AG09309 (cell line): ENCODE results near the gene KRT71.
"Not testable (repeated sequence)": the region's sequence is repeated elsewhere in the genome, so short reads cannot be mapped to it uniquely, and the experiment has no call there.

ENCODE experiments used
- DNase-seq: peaks from one replicate; pipeline ENCODE4 v3.0.0-alpha.2; 2010; ENCODE audit warnings: low read depth
- H3K4me3 ChIP-seq: 2 replicates; pipeline ENCODE4 v1.5.1; 2011; ENCODE audit warnings: mild to moderate bottlenecking, low read depth, low read length, moderate library complexity; ENCODE audit not compliant: control insufficient read depth
- TF ChIP-seq, protein P1 (sequence below): IDR thresholded peaks from 2 replicates; pipeline ENCODE4 v1.5.1; 2011; ENCODE audit warnings: mild to moderate bottlenecking, low read depth, low read length, inconsistent platforms; ENCODE audit not compliant: insufficient read depth, control insufficient read depth; ENCODE audit errors: missing control alignments

The KRT71 gene

DNA sequence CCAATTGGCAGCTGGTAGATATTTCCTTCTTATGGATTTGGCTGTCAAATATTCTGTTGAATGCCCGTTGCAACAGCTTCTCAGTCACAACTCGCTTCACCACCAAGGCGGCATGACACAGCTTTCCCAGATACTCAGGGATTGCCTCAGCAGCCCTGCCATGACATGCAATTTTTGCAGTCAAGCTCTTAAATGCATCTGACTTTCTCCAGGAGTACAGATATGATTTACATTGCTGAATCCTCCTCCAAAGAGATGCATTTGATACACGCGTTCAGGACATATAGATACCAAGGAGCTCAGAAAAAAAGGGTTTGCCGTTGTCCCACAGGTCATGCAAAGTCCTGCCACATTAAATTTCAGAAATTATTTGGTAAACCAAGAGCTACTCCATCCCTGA is 39.2 kb downstream of the KRT71 start:
- no peak for DNase-seq
- no peak overlapping the region for H3K4me3 ChIP-seq
- TF ChIP-seq, protein P1, sequence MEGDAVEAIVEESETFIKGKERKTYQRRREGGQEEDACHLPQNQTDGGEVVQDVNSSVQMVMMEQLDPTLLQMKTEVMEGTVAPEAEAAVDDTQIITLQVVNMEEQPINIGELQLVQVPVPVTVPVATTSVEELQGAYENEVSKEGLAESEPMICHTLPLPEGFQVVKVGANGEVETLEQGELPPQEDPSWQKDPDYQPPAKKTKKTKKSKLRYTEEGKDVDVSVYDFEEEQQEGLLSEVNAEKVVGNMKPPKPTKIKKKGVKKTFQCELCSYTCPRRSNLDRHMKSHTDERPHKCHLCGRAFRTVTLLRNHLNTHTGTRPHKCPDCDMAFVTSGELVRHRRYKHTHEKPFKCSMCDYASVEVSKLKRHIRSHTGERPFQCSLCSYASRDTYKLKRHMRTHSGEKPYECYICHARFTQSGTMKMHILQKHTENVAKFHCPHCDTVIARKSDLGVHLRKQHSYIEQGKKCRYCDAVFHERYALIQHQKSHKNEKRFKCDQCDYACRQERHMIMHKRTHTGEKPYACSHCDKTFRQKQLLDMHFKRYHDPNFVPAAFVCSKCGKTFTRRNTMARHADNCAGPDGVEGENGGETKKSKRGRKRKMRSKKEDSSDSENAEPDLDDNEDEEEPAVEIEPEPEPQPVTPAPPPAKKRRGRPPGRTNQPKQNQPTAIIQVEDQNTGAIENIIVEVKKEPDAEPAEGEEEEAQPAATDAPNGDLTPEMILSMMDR: no peak

DNA sequence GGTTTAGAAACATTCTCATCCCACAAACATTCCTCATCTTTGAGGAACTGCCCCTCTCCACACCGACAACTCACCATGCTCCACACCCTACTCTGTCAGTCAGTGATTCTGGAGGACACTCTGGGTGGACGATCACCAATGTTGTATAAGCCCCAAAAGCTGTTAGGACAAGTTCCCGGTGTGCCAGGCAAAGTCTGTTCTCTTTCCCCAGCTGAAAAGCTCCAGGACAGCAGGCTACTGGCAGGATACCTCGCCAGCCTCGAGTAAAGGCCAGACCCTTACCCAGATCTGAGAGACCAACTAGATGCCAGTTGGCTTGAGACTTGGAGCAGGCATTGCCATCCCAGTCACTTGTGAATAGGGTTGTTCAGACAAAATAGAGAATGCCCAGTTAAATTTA is 44.7 kb downstream of the KRT71 start:
- TF ChIP-seq, protein P1: no peak
- H3K4me3 ChIP-seq: no peak overlapping the region
- DNase-seq: no peak

DNA sequence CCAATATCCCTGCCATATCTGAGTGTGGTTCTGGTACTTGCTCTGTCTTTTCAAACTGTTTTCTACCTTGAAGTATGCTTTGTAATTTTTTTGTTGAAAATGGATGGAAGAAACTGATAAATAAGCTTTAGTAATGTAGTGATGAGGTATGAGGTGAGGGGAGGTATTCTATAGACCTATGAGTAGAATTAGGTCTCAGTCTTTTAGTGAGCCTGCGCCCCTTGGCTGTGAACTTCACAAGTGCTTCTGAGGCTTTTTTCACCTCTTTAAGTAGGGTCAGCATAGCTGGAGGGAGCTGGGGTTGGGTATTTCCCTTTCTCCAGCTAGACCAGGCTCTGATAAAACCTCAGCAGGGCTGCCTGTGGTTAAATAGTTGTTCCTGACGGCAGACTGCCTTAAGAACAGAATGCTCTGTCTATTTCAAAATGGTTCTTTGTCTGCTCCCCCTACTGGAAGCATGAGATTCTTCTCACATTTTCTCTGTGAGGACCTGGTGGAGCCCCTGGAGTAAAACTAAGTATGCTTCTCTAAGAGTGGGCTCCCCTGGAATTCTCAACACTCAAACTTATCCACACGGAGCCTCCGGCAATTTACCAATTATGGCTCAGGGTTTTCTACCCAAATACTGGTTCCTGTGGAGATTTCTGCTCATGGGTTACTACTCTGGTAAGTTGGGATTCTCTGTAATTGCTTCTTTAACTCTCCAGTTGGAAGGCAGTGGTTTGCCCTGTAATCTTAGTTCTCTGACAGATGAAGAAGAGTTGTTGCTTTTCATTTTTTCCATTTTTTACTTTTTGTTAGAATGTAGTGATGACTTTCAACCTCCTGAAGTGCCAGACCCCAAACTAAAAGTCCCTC is 45.9 kb downstream of the KRT71 start:
- DNase-seq: peak; percentile 63
- TF ChIP-seq, protein P1: peak; percentile 69

DNA sequence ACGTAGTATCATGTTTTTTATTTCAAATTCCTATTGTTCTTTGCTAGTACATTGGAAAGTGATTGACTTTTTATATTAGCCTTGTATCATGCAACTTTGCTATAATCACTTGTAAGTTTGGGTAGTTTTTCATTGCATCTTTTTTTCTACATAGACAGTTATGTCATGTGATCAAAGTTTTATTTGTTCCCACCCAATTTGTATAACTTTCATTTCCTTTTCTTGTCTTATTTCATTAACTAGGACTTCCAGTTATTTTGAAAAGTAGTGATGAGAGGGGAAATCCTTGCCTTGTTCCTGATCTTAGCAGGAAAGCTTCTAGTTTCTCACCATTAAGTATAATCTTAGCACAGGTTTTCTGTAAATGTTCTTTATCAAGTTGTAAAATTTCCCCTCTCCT is 50.1 kb downstream of the KRT71 start:
- H3K4me3 ChIP-seq: no peak overlapping the region
- TF ChIP-seq, protein P1: no peak
- no peak for DNase-seq

More for the DNA sequence above, 45.9 kb downstream of the KRT71 start:
- H3K4me3 ChIP-seq: no peak overlapping the region

DNA sequence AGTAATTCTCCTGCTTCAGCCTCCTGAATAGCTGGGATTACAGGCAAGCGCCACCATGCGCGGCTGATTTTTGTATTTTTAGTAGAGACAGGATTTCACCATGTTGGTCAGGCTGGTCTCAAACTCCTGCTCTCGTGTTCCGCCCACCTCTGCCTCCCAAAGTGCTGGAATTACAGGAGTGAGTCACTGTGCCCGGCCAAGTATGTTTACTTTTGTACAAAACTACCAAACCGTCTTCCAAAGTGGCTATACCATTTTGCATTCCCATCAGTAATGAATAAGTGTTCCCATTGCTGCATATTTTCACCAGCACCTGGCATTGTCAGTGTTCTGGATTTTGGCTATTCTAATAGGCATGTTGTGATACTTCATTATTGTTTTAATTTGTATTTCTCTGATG is 51.5 kb downstream of the KRT71 start:
- H3K4me3 ChIP-seq: no peak overlapping the region
- no peak for DNase-seq
- TF ChIP-seq, protein P1: no peak

DNA sequence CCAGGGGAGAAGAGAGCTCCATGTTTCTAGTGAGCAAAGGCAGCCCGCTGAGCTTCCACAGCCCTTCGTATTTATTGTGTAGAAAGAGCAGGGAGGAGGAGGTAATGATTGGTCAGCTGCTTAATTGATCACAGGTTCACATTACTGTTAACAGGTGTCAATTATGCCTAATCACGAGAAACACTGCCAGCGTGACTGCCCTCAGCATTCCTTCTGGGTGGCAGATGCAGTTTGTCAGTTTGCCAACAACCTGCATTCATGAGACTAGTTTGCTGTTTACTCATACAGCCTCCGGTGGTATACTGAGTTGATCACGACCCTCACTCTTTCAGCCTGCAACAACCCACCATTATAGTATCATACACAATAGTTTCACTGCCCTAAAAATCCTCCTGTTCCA is 52.4 kb downstream of the KRT71 start:
- not testable (repeated sequence) for H3K4me3 ChIP-seq, DNase-seq

DNA sequence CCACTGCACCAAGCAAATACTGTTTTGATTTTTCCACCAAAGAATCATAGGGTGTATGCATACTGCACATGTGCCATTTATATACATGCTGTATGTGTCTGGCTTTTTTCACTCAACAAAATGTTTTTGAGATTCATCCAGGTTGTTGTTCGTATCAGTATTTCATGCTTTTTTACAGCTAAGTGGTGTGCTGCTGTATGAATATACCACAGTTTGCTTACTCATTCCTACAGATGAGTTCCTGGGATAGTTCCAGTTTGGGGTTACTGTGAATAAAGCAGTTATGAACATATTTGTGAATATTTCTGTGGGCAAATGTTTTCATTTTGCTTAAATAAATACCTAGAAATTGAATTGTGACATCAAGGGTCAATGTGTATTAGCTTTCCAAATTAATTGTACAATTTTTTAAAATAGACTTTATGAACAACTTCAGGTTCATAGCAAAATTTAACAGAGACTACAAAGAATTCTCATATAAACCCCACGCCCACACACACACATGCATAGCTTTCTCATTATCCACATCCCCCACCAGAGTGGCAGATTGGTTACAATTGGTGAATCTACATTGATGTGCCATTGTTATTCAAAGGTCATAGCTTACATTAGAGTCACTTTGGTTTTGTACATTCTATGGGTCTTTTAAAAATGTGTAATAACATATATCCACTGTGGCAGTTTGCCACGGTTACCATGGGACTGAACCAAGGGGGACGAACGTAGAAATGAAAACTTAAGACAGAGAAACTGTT is 53.0 kb downstream of the KRT71 start:
- TF ChIP-seq, protein P1: no peak
- H3K4me3 ChIP-seq: no peak overlapping the region
- DNase-seq: no peak
